GM18519 (cell line): Measurements from ENCODE around the gene ABLIM1.

Experiments used
- ATAC-seq: cut with Tn5 transposase; IDR thresholded peaks from one replicate; pipeline ENCODE4 v1.9.1; 2021; ENCODE audit warnings: mild to moderate bottlenecking, moderate library complexity; ENCODE audit not compliant: unreplicated experiment, low FRiP score

Gene ABLIM1

GRCh38 chr10:114649217-114649903 lies 8.7 kb downstream of the ABLIM1 start:
- no peak for ATAC-seq

GRCh38 chr10:114648368-114648767 lies 9.7 kb downstream of the ABLIM1 start:
- ATAC-seq, result no peak

GRCh38 chr10:114647545-114648138 lies 10.4 kb downstream of the ABLIM1 start:
- ATAC-seq, result no peak

- ATAC-seq, result no peak
These were observed 11.6 kb downstream of the ABLIM1 start for GRCh38 chr10:114646426-114646825.

- ATAC-seq, result no peak
These were observed 12.4 kb downstream of the ABLIM1 start for GRCh38 chr10:114645706-114646105.

GRCh38 chr10:114643158-114643557 lies 14.9 kb downstream of the ABLIM1 start:
- no peak for ATAC-seq

- no peak for ATAC-seq
These were observed 15.3 kb downstream of the ABLIM1 start for GRCh38 chr10:114642729-114643128.

GRCh38 chr10:114638821-114639625 lies 19.1 kb downstream of the ABLIM1 start:
- peak; percentile 39 for ATAC-seq

GRCh38 chr10:114635797-114636550 lies 22.1 kb downstream of the ABLIM1 start:
- no peak for ATAC-seq

GRCh38 chr10:114635101-114635500 lies 23.0 kb downstream of the ABLIM1 start:
- ATAC-seq, result no peak

- ATAC-seq, result no peak
These were observed 23.5 kb downstream of the ABLIM1 start for GRCh38 chr10:114634609-114634979.

- ATAC-seq, result peak; percentile 45
These were observed 25.0 kb downstream of the ABLIM1 start for GRCh38 chr10:114632869-114633715.

GRCh38 chr10:114631666-114632417 lies 26.2 kb downstream of the ABLIM1 start:
- peak; percentile 38 for ATAC-seq

GRCh38 chr10:114631090-114631665 lies 26.9 kb downstream of the ABLIM1 start:
- no peak for ATAC-seq

GRCh38 chr10:114629824-114630730 lies 28.0 kb downstream of the ABLIM1 start:
- ATAC-seq, result no peak

- ATAC-seq, result no peak
These were observed 28.8 kb downstream of the ABLIM1 start for GRCh38 chr10:114629083-114629823.

- ATAC-seq, result no peak
These were observed 30.0 kb downstream of the ABLIM1 start for GRCh38 chr10:114628106-114628505.
